GM12878 (cell line): ENCODE measurements around the gene KIAA1217. TPM values are rescaled to one million over a fixed set of nuclear protein-coding genes. Genes with fewer than 3 reads are reported as not detected.

Experiments used
- ATAC-seq: fragments of 200-7000 bp; cut with Tn5 transposase; 3 replicates; pipeline ENCODE4 v1.9.1; 2020; ENCODE audit warnings: mild to moderate bottlenecking, moderate library complexity
- BruUV-seq: library from RNA; stranded (reverse); fragments of 400-500 nt; replicated peaks from 2 replicates; lab custom pipeline; 2021; lab: Mats Ljungman, UMichigan
- CTCF ChIA-PET: fragments of 300-600 bp; sonication (Branson Sonifier 250); formaldehyde crosslinking; extraction: SDS; loops from one replicate; lab custom pipeline; 2021; ENCODE audit warnings: inconsistent platforms; lab: Yijun Ruan, JAX
- POLR2A ChIA-PET: fragments of 350-600 bp; formaldehyde crosslinking; extraction: SDS; loops from one replicate; lab custom pipeline; 2021; ENCODE audit warnings: inconsistent platforms; lab: Charles Lee
- RAD21 ChIA-PET: fragments of 300-600 bp; sonication (Branson Sonifier 250); formaldehyde crosslinking; loops from one replicate; lab custom pipeline; 2023; ENCODE audit warnings: antibody characterized with exemption; ENCODE audit not compliant: unreplicated experiment; lab: Charles Lee
- SMC1A ChIA-PET: fragments of 300-600 bp; sonication (Branson Sonifier 250); formaldehyde crosslinking; loops from one replicate; lab custom pipeline; 2023; ENCODE audit not compliant: unreplicated experiment, uncharacterized antibody; lab: Charles Lee
- DNase-seq: peaks from one replicate; pipeline ENCODE4 v3.0.0-alpha.2; 2011; ENCODE audit warnings: low read depth, low spot score
- FAIRE-seq: peaks from 3 replicates; lab custom pipeline; 2011; peaks lifted over from hg19 to GRCh38; lab: Jason Lieb, UNC
- H2AFZ ChIP-seq: 2 replicates; pipeline ENCODE4 v1.6.0; 2011; ENCODE audit warnings: low read depth, low read length, control low read depth; ENCODE audit not compliant: control insufficient read depth
- H3K27ac ChIP-seq: 2 replicates; pipeline ENCODE4 v1.5.1; 2011; ENCODE audit warnings: control low read depth; ENCODE audit not compliant: control insufficient read depth, insufficient read depth
- H3K27me3 ChIP-seq, 2 experiments: replicated peaks in 1 of 2; 2 replicates each; pipeline versions ENCODE4 v1.6.0 to v1.6.1; 2011; ENCODE audit warnings: low read length in 1 of 2; ENCODE audit not compliant: control insufficient read depth in 2 of 2, insufficient read depth in 2 of 2
- H3K36me3 ChIP-seq, 2 experiments: 2 replicates each; pipeline ENCODE4 v1.5.1; 2011; ENCODE audit warnings: low read length in 1 of 2; ENCODE audit not compliant: control insufficient read depth in 2 of 2, insufficient read depth in 2 of 2
- H3K4me1 ChIP-seq: 2 replicates; pipeline ENCODE4 v1.6.1; 2011; ENCODE audit warnings: mild to moderate bottlenecking, low read length, moderate library complexity, mixed read lengths; ENCODE audit not compliant: control insufficient read depth, insufficient read depth
- H3K4me2 ChIP-seq: 2 replicates; pipeline ENCODE4 v1.6.0; 2011; ENCODE audit warnings: control low read depth; ENCODE audit not compliant: control insufficient read depth, insufficient read depth
- H3K4me3 ChIP-seq: fragments of 200-600 bp; sonication (generic); 2 replicates; pipeline ENCODE4 v1.5.1; 2016
- H3K79me2 ChIP-seq: 2 replicates; pipeline ENCODE4 v1.6.0; 2011; ENCODE audit warnings: low read length; ENCODE audit not compliant: control insufficient read depth, insufficient read depth
- H3K9ac ChIP-seq: 2 replicates; pipeline ENCODE4 v1.8.0; 2011; ENCODE audit warnings: low read length, control low read depth, mixed read lengths; ENCODE audit not compliant: control insufficient read depth, insufficient read depth
- H3K9me3 ChIP-seq: replicated peaks from 3 replicates; pipeline ENCODE4 v1.5.1; 2011; ENCODE audit warnings: mild to moderate bottlenecking, low read length; ENCODE audit not compliant: control insufficient read depth, insufficient read depth
- H4K20me1 ChIP-seq: 2 replicates; pipeline ENCODE4 v1.6.0; 2011; ENCODE audit not compliant: control insufficient read depth, insufficient read depth
- EP300 ChIP-seq, 2 experiments: fragments of 150-350 bp in 1 of 2; IDR thresholded peaks; 2 replicates each; pipeline ENCODE4 v1.6.1; 2011 to 2012; ENCODE audit warnings: low read depth in 2 of 2, low read length in 2 of 2, borderline replicate concordance in 1 of 2, improper control_type of control experiment in 1 of 2, inconsistent platforms in 1 of 2; ENCODE audit not compliant: control insufficient read depth in 1 of 2
- GATAD2B ChIP-seq: fragments of 450-650 bp; conservative IDR thresholded peaks from 2 replicates; pipeline ENCODE4 v1.6.1; 2017; ENCODE audit warnings: low read depth, mild to moderate bottlenecking, moderate library complexity
- IKZF1 ChIP-seq: fragments of 450-650 bp; conservative IDR thresholded peaks from 2 replicates; pipeline ENCODE4 v1.6.1; 2017; ENCODE audit warnings: antibody characterized with exemption, mild to moderate bottlenecking
- JUNB ChIP-seq: IDR thresholded peaks from 2 replicates; pipeline ENCODE4 v1.6.1; 2016; ENCODE audit warnings: antibody characterized with exemption, mild to moderate bottlenecking
- SMC3 ChIP-seq: IDR thresholded peaks from 2 replicates; pipeline ENCODE4 v1.6.1; 2011; ENCODE audit warnings: low read length, improper control_type of control experiment, borderline replicate concordance
- SP1 ChIP-seq: IDR thresholded peaks from one replicate; pipeline ENCODE4 v1.6.1; 2011; ENCODE audit warnings: low read depth, low read length
- YBX1 ChIP-seq: fragments of 450-650 bp; IDR thresholded peaks from 2 replicates; pipeline ENCODE4 v1.6.1; 2016; ENCODE audit warnings: antibody characterized with exemption
- ZBTB33 ChIP-seq: fragments of 450-650 bp; IDR thresholded peaks from 2 replicates; pipeline ENCODE4 v1.6.1; 2017; ENCODE audit warnings: mild to moderate bottlenecking
- ZSCAN29 ChIP-seq: fragments of 450-650 bp; IDR thresholded peaks from 2 replicates; pipeline ENCODE4 v1.6.1; 2017; ENCODE audit warnings: mild to moderate bottlenecking, moderate library complexity
- WGBS: methylation state at CpG from one replicate; pipeline ENCODE4 v1.1.6; 2016; ENCODE audit warnings: low lambda C conversion rate; ENCODE audit not compliant: insufficient replicate concordance, insufficient coverage; ENCODE audit errors: missing lambda C conversion rate; 5-methylcytosine and 5-hydroxymethylcytosine counted together
- in situ Hi-C: fragments of 300-500 bp; cut with MboI; formaldehyde crosslinking; loops from 9 replicates; pipeline ENCODE4 v1.14.3; 2018; ENCODE audit warnings: mixed read lengths
- intact Hi-C: fragments of 100-400 bp; cut with micrococcal nuclease; formaldehyde crosslinking; loops from one replicate; pipeline ENCODE4 v1.14.2; 2022; ENCODE audit not compliant: unreplicated experiment
- polyA plus RNA-seq, 11 experiments: library from polyadenylated mRNA; depleted of rRNA in 4 of 11; unstranded in 6 of 11; stranded (reverse) in 5 of 11; fragments of >200 nt; fragmentation: Nextera tagmentation in 4 of 11; fragmentation: Illumina TruSeq in 1 of 11; extraction: Ambion mirVana in 4 of 11; extraction: Trizol in 1 of 11; gene quantifications; 1 replicate in 1 of 11; 2 replicates in 10 of 11; pipeline versions ENCODE4 v1.2.1 to v1.2.3, GENCODE V29; 2011 to 2016; ENCODE audit warnings: inconsistent platforms in 2 of 11, missing spikeins in 2 of 11, low read depth in 1 of 11
- total RNA-seq, 4 experiments: library from RNA; depleted of rRNA in 3 of 4; stranded (reverse); fragments of >200 nt in 3 of 4; fragmentation: Illumina TruSeq in 1 of 4; extraction: Trizol in 1 of 4; gene quantifications; 2 replicates each; pipeline versions ENCODE4 v1.2.1 to v1.2.3, GENCODE V29; 2013 to 2021

The KIAA1217 gene
- total and polyA plus RNA-seq, 10 of the 15 experiments (the other 5 are each of a cell fraction or from before 2014, with no cell fraction given): 0.57 to 3.8 (median 2.1) TPM

DNA sequence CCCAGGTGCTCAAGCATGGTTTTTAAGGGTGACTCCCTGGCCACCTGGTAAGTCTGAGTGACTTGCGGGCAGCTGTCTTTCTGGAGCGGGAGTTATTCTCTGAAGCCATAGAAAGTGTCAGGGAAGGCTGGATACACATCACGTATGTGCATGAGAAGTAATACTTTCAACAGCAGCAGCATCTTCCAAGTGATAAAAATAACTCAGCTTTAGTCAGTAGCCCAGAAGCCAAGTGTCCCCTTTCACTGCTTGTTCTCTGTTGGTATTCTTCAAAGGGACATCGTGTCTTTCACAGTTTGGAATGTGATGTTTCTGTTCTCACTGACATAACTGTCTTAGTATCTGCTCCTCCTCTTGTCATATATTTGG lies 97.6 kb downstream of the KIAA1217 start:
- Histone ChIP-seq H3K27me3 (no peaks in the 10 kb centered on the region), H4K20me1 (no peaks in the 10 kb centered on the region), H3K4me2 (no peak overlapping the region), H3K9me3 (no peaks in the 10 kb centered on the region), H2AFZ (no peak overlapping the region), H3K9ac (no peak overlapping the region), H3K4me1 (no peaks in the 10 kb centered on the region), H3K79me2 (no peaks in the 10 kb centered on the region), H3K4me3 (no peak overlapping the region), H3K27ac (no peak overlapping the region), H3K36me3 (no peaks in the 10 kb centered on the region)
- no peak for TF ChIP-seq EP300 (IDR thresholded peaks at IDR 0.05; ENCODE audit: borderline replicate concordance in 1 of 2, control insufficient read depth in 1 of 2, low read depth in 2 of 2, low read length in 2 of 2)
- no peak for TF ChIP-seq SP1
- no peak for TF ChIP-seq YBX1
- no peak for TF ChIP-seq GATAD2B
- TF ChIP-seq IKZF1: no peak
- no peak for TF ChIP-seq ZSCAN29
- no peak for TF ChIP-seq SMC3
- no peak for TF ChIP-seq ZBTB33
- TF ChIP-seq JUNB: no peak
- SMC1A ChIA-PET: interaction anchor here (0.6 to 1.8 kb wide), 4 partner anchors 16 to 87 kb away, joined by 3 to 5 read pairs (median 4); no protein-coding TSS in a partner anchor
- no TSS peak for BruUV-seq
- in situ Hi-C loops: no loop called here
- CTCF ChIA-PET: interaction anchor here (0.8 to 4.5 kb wide), 3 partner anchors 10 to 212 kb away, joined by 3 to 19 read pairs (median 4); no protein-coding TSS in a partner anchor
- intact Hi-C loops: no loop called here
- POLR2A ChIA-PET: no interaction called here
- no peak for DNase-seq
- no peak for ATAC-seq
- RAD21 ChIA-PET: no interaction called here
- FAIRE-seq: no peak
- WGBS: 46% methylated on average over 4 of the region's 4 CpGs
